Mesenchymal stem cell (in vitro differentiated cells and primary cell): ENCODE data around the gene ASB16.
"Not testable (repeated sequence)": the region's sequence is repeated elsewhere in the genome, so short reads cannot be mapped to it uniquely, and the experiment has no call there.

ENCODE experiments used
- DNase-seq: peaks from one replicate; pipeline ENCODE4 v3.0.0-alpha.2; 2013
- H2AFZ ChIP-seq: one replicate; pipeline ENCODE4 v1.6.1; 2013; ENCODE audit warnings: low read depth, mild to moderate bottlenecking, control low read depth, inconsistent platforms, low read length, moderate library complexity
- H2AK5ac ChIP-seq: 2 replicates; pipeline ENCODE4 v1.6.1; 2013; ENCODE audit warnings: low read length, moderate library complexity, mild to moderate bottlenecking, inconsistent platforms; ENCODE audit not compliant: severe bottlenecking
- H2BK120ac ChIP-seq: one replicate; pipeline ENCODE4 v1.6.1; 2013; ENCODE audit warnings: low read depth, mild to moderate bottlenecking, inconsistent platforms, low read length, moderate library complexity
- H2BK12ac ChIP-seq, 2 experiments: one replicate each; pipeline ENCODE4 v1.6.1; 2013; ENCODE audit warnings: inconsistent platforms in 2 of 2, low read length in 2 of 2, mild to moderate bottlenecking in 2 of 2, moderate library complexity in 2 of 2, control low read depth in 1 of 2
- H2BK15ac ChIP-seq: one replicate; pipeline ENCODE4 v1.6.1; 2013; ENCODE audit warnings: mild to moderate bottlenecking, low read depth, inconsistent platforms; ENCODE audit not compliant: poor library complexity, severe bottlenecking
- H2BK5ac ChIP-seq: 2 replicates; pipeline ENCODE4 v1.6.1; 2013; ENCODE audit warnings: low read depth, mild to moderate bottlenecking, low read length, control low read depth, inconsistent platforms; ENCODE audit not compliant: poor library complexity, severe bottlenecking
- H3K14ac ChIP-seq, 2 experiments: one replicate each; pipeline ENCODE4 v1.6.1; 2013; ENCODE audit warnings: inconsistent platforms in 2 of 2, low read length in 2 of 2, control low read depth in 1 of 2, mild to moderate bottlenecking in 1 of 2, moderate library complexity in 1 of 2
- H3K18ac ChIP-seq, 2 experiments: one replicate each; pipeline ENCODE4 v1.6.1; 2013; ENCODE audit warnings: inconsistent platforms in 2 of 2, low read length in 2 of 2, control low read depth in 1 of 2, low read depth in 1 of 2, mild to moderate bottlenecking in 1 of 2
- H3K23ac ChIP-seq, 2 experiments: one replicate each; pipeline ENCODE4 v1.6.1; 2013; ENCODE audit warnings: inconsistent platforms in 2 of 2, low read length in 2 of 2, mild to moderate bottlenecking in 2 of 2, moderate library complexity in 2 of 2, control low read depth in 1 of 2
- H3K27ac ChIP-seq: 2 replicates; pipeline ENCODE4 v1.5.1; 2013; ENCODE audit warnings: mild to moderate bottlenecking, moderate library complexity, low read length, control low read depth, inconsistent platforms; ENCODE audit not compliant: poor library complexity, severe bottlenecking
- H3K27me3 ChIP-seq, 2 experiments: 2 replicates each; pipeline versions ENCODE4 v1.6.1 to v1.7.0; 2013; ENCODE audit warnings: low read length in 2 of 2, mild to moderate bottlenecking in 2 of 2, moderate library complexity in 2 of 2, control low read depth in 1 of 2, inconsistent platforms in 1 of 2; ENCODE audit not compliant: control insufficient read depth in 1 of 2, insufficient read depth in 1 of 2
- H3K36me3 ChIP-seq, 2 experiments: 2 replicates each; pipeline versions ENCODE4 v1.6.1 to v1.7.0; 2013; ENCODE audit warnings: low read length in 2 of 2, control low read depth in 1 of 2, inconsistent platforms in 1 of 2, low read depth in 1 of 2, mild to moderate bottlenecking in 1 of 2; ENCODE audit not compliant: insufficient read depth in 2 of 2, control insufficient read depth in 1 of 2
- H3K4ac ChIP-seq, 2 experiments: one replicate each; pipeline ENCODE4 v1.6.1; 2013; ENCODE audit warnings: inconsistent platforms in 2 of 2, low read length in 2 of 2, mild to moderate bottlenecking in 2 of 2, moderate library complexity in 2 of 2, control low read depth in 1 of 2, low read depth in 1 of 2
- H3K4me1 ChIP-seq: 2 replicates; pipeline ENCODE4 v1.6.1; 2013; ENCODE audit warnings: low read depth, low read length, control low read depth; ENCODE audit not compliant: control insufficient read depth, insufficient read depth
- H3K4me2 ChIP-seq: 2 replicates; pipeline ENCODE4 v1.6.1; 2013; ENCODE audit warnings: low read length, mild to moderate bottlenecking, inconsistent platforms; ENCODE audit not compliant: poor library complexity, severe bottlenecking
- H3K4me3 ChIP-seq, 2 experiments: 2 replicates each; pipeline versions ENCODE4 v1.5.1 to v1.7.0; 2013; ENCODE audit warnings: low read length in 2 of 2, mild to moderate bottlenecking in 2 of 2, control low read depth in 1 of 2, low read depth in 1 of 2; ENCODE audit not compliant: insufficient read depth in 1 of 2
- H3K79me1 ChIP-seq: replicated peaks from 2 replicates; pipeline ENCODE4 v1.6.1; 2013; ENCODE audit warnings: mild to moderate bottlenecking, control low read depth, low read length, inconsistent platforms; ENCODE audit not compliant: poor library complexity, severe bottlenecking
- H3K9ac ChIP-seq: 2 replicates; pipeline ENCODE4 v1.7.0; 2013; ENCODE audit warnings: mild to moderate bottlenecking, low read length, moderate library complexity
- H3K9me3 ChIP-seq: 2 replicates; pipeline ENCODE4 v1.7.0; 2013; ENCODE audit warnings: mild to moderate bottlenecking, low read length; ENCODE audit not compliant: control insufficient read depth
- H4K8ac ChIP-seq: one replicate; pipeline ENCODE4 v1.6.1; 2013; ENCODE audit warnings: inconsistent platforms, mild to moderate bottlenecking, low read length, moderate library complexity
- H4K91ac ChIP-seq: one replicate; pipeline ENCODE4 v1.6.1; 2013; ENCODE audit warnings: mild to moderate bottlenecking, low read length, inconsistent platforms
- WGBS: methylation state at CpG from one replicate; pipeline ENCODE4 v1.1.7; 2013; ENCODE audit warnings: mixed read lengths; 5-methylcytosine and 5-hydroxymethylcytosine counted together

The ASB16 gene

GRCh38 chr17:44130693-44131349 lies 39.7 kb upstream of the ASB16 start:
- 96% methylated on average over 5 of the region's 5 CpGs for WGBS
- H3K4me3 ChIP-seq: no peak overlapping the region
- DNase-seq: no peak
- H3K27me3 ChIP-seq: no peaks in the 10 kb centered on the region
- no peaks in the 10 kb centered on the region for H3K79me1 ChIP-seq
- H3K4me2 ChIP-seq: no peak overlapping the region
- H3K9me3 ChIP-seq: no peaks in the 10 kb centered on the region
- H3K27ac ChIP-seq: no peak overlapping the region
- H3K4me1 ChIP-seq: no peaks in the 10 kb centered on the region
- H3K4ac ChIP-seq: no peak overlapping the region
- no peak overlapping the region for H2BK12ac ChIP-seq
- H2BK15ac ChIP-seq: no peak overlapping the region
- no peak overlapping the region for H3K9ac ChIP-seq
- no peak overlapping the region for H3K14ac ChIP-seq
- no peak overlapping the region for H2BK120ac ChIP-seq
- H2AFZ ChIP-seq: no peak overlapping the region
- H3K18ac ChIP-seq: no peak overlapping the region
- no peak overlapping the region for H2AK5ac ChIP-seq
- no peaks in the 10 kb centered on the region for H3K36me3 ChIP-seq
- H4K91ac ChIP-seq: no peak overlapping the region
- no peak overlapping the region for H4K8ac ChIP-seq
- H3K23ac ChIP-seq: no peak overlapping the region
- no peak overlapping the region for H2BK5ac ChIP-seq

- H3K4me3 ChIP-seq, H3K9me3 ChIP-seq, H2BK12ac ChIP-seq, H3K36me3 ChIP-seq, H3K18ac ChIP-seq, H3K9ac ChIP-seq, H2BK5ac ChIP-seq, H2BK120ac ChIP-seq, H2AK5ac ChIP-seq, H2AFZ ChIP-seq, H3K4ac ChIP-seq, H2BK15ac ChIP-seq, H4K91ac ChIP-seq, H3K79me1 ChIP-seq, H4K8ac ChIP-seq, H3K27ac ChIP-seq, DNase-seq, H3K4me1 ChIP-seq, H3K4me2 ChIP-seq, H3K14ac ChIP-seq, H3K23ac ChIP-seq, H3K27me3 ChIP-seq: not testable (repeated sequence)
- WGBS: 94% methylated on average over 11 of the region's 12 CpGs
Observed at GRCh38 chr17:44131372-44131771, 39.1 kb upstream of the ASB16 start.

GRCh38 chr17:44132275-44132821 lies 38.2 kb upstream of the ASB16 start:
- Histone ChIP-seq H3K9ac (no peak overlapping the region), H2BK120ac (no peak overlapping the region), H3K4me1 (no peaks in the 10 kb centered on the region), H3K4me2 (no peak overlapping the region), H3K14ac (no peak overlapping the region), H2BK15ac (no peak overlapping the region), H3K18ac (no peak overlapping the region), H2AFZ (no peak overlapping the region), H4K91ac (no peak overlapping the region), H3K36me3 (no peaks in the 10 kb centered on the region), H4K8ac (no peak overlapping the region), H3K23ac (no peak overlapping the region), H3K27me3 (no peaks in the 10 kb centered on the region), H3K27ac (no peak overlapping the region), H3K4ac (no peak overlapping the region), H2BK12ac (no peak overlapping the region), H2AK5ac (no peak overlapping the region), H3K4me3 (no peak overlapping the region), H3K9me3 (no peaks in the 10 kb centered on the region), H3K79me1 (no peaks in the 10 kb centered on the region), H2BK5ac (no peak overlapping the region)
- DNase-seq: no peak

GRCh38 chr17:44133918-44134476 lies 36.5 kb upstream of the ASB16 start:
- no peaks in the 10 kb centered on the region for H3K9me3 ChIP-seq
- 95% methylated on average over 4 of the region's 4 CpGs for WGBS
- H3K36me3 ChIP-seq: no peaks in the 10 kb centered on the region
- H3K27me3 ChIP-seq: no peaks in the 10 kb centered on the region
- no peak overlapping the region for H3K9ac ChIP-seq
- no peak overlapping the region for H3K4me3 ChIP-seq
- no peak overlapping the region for H2BK5ac ChIP-seq
- no peak overlapping the region for H3K18ac ChIP-seq
- H3K4ac ChIP-seq: no peak overlapping the region
- no peak overlapping the region for H2AK5ac ChIP-seq
- H2AFZ ChIP-seq: no peak overlapping the region
- peaks cover 7% of the 10 kb centered on the region for H3K4me1 ChIP-seq
- no peak overlapping the region for H3K4me2 ChIP-seq
- H2BK12ac ChIP-seq: no peak overlapping the region
- H3K27ac ChIP-seq: no peak overlapping the region
- no peak overlapping the region for H4K91ac ChIP-seq
- no peaks in the 10 kb centered on the region for H3K79me1 ChIP-seq
- no peak overlapping the region for H3K14ac ChIP-seq
- H2BK15ac ChIP-seq: no peak overlapping the region
- no peak overlapping the region for H4K8ac ChIP-seq
- no peak overlapping the region for H2BK120ac ChIP-seq
- DNase-seq: no peak
- no peak overlapping the region for H3K23ac ChIP-seq
